Muscle of leg (tissue), 11 donors: ENCODE measurements around the gene IRX2. TPM values are rescaled to one million over a fixed set of nuclear protein-coding genes. Genes with fewer than 3 reads are reported as not detected.

Experiments
- DNase-seq: peaks from one replicate; pipeline ENCODE4 v3.0.0; 2013
- H3K27ac ChIP-seq: one replicate; pipeline ENCODE4 v1.5.1; 2013; ENCODE audit warnings: mild to moderate bottlenecking, low read length, control low read depth
- H3K27me3 ChIP-seq: one replicate; pipeline ENCODE4 v1.6.1; 2013; ENCODE audit warnings: low read length; ENCODE audit not compliant: control insufficient read depth, insufficient read depth
- H3K36me3 ChIP-seq: one replicate; pipeline ENCODE4 v1.6.1; 2013; ENCODE audit warnings: low read length; ENCODE audit not compliant: control insufficient read depth, insufficient read depth
- H3K4me1 ChIP-seq: one replicate; pipeline ENCODE4 v1.6.1; 2013; ENCODE audit warnings: low read length; ENCODE audit not compliant: control insufficient read depth, insufficient read depth
- H3K4me3 ChIP-seq: one replicate; pipeline ENCODE4 v1.5.1; 2013; ENCODE audit warnings: low read length, control low read depth
- H3K9me3 ChIP-seq: replicated peaks from 2 replicates; pipeline ENCODE4 v1.6.1; 2013; ENCODE audit warnings: low read depth, low read length; ENCODE audit not compliant: control insufficient read depth
- WGBS: methylation state at CpG from one replicate; pipeline ENCODE4 v1.1.5; 2013; ENCODE audit warnings: missing lambda C conversion rate; ENCODE audit not compliant: insufficient coverage; 5-methylcytosine and 5-hydroxymethylcytosine counted together
- polyA plus RNA-seq, 8 donors: library from polyadenylated mRNA; unstranded; fragments of 120-200 nt; gene quantifications; one replicate each; pipeline versions ENCODE4 v1.2.1 to v1.2.3, GENCODE V29; 2013; ENCODE audit warnings: inconsistent platforms in 1 of 8, low replicate concordance in 1 of 8; ENCODE audit not compliant: insufficient read length in 8 of 8, insufficient read depth in 1 of 8
- total RNA-seq: library from RNA; stranded (reverse); fragments of 120-200 nt; gene quantifications from one replicate; pipeline ENCODE4 v1.2.4, GENCODE V29; 2013

Gene IRX2
- total and polyA plus RNA-seq, 9 donors = 0.07 to 10.9 (median 0.18) TPM; not detected in 1

DNA sequence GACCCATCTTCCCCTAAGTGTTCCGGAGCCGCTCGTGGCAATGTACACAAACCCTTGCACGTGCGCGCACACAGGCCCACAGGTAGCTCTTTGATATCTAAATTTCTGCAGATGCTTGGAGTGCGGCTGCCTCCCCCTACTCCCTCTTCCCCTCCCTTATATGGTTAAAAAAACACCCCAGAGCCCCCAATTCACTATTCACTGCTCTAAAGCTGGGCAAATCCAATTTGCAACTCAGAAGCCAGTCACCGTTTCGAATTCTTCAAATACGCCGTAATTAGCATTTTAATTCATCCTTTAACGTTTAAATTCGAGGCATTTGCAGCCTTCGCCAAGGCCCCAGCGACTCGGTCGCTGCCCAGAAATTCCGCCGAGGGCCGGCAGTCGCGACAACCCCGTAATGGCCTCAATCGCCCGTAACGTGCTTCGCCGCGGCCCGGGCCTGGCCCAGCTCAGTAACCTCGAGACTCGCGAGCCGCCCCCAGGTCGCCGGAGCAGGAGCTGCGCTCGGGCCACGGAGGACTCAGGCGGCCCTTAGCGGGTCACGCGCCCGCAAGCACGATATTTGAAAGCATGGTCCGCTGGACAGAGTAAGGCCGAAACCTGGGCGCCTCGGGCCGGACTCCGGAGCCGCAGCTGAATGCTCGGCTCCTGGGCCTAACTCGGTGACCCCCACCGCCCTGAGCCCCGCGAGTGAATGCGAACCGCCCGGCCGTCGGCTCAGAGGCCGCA, 1.3 kb downstream of the IRX2 start:
- Histone ChIP-seq H3K4me1 (peaks cover 13% of the 10 kb centered on the region), H3K27me3 (peaks cover 71% of the 10 kb centered on the region), H3K9me3 (no peaks in the 10 kb centered on the region), H3K27ac (no peak overlapping the region), H3K36me3 (no peaks in the 10 kb centered on the region), H3K4me3 (no peak overlapping the region)
- WGBS = 1% methylated on average over 63 of the region's 63 CpGs
- DNase-seq = no peak

DNA sequence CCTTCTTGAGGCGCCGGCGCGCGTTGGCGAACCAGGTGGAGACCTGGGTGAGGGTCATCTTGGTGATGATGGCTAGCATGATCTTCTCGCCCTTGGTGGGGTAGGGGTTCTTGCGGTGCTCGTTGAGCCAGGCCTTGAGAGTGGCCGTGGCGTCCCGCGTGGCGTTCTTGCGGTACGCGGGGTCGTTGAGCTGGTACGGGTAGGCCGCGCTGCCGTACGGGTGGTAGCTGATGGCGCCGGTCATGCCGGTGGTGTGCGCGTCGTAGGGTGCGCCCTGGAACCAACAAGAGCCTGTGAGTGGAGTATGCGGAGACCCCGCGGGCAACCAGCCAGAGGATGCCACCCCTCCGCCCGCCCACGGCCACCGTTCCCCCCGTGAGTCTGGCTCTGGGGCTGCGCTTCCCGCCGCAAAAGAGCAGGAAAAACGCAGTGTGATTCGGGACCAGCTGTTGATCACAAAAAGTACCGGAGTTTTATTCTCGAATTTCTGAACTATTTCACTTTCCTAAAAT, 1.9 kb downstream of the IRX2 start:
- no peak overlapping the region for H3K4me3 ChIP-seq
- no peaks in the 10 kb centered on the region for H3K36me3 ChIP-seq
- no peak overlapping the region for H3K27ac ChIP-seq
- H3K4me1 ChIP-seq = peaks cover 13% of the 10 kb centered on the region
- H3K27me3 ChIP-seq = peaks cover 70% of the 10 kb centered on the region
- H3K9me3 ChIP-seq = no peaks in the 10 kb centered on the region
- DNase-seq = no peak
- 7% methylated on average over 44 of the region's 45 CpGs for WGBS

DNA sequence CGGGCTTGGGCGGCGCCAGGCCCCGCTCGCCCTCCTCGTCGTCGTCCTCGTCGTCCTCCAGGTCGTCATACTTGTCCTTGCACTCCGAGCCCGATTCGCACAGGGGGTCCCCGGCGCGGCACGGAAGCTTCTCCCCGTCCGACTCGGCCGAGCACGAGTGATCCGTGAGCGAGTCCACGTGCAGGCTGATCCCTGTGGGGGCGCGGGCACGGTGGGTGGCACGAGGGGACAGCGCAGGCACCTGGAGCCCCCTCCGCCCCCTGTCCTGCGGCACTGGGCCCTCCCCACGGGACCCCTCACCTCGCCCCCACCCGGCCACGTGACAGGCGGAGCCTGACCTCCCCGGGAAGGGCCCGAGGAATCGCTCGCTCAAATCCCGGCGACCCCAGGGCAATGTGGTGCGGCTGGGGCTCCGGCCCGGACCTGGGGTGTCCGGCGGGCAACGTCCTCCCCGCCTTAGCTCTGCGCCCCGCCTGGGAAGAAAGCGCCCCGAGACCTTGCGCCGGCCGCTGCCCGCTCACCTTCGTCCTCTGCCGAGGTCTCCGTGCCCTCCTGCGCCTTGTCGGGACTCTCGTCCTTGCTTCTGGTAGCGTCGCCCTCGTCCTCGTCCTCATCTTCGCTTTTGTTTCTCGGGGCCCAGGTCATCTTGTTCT, 2.5 kb downstream of the IRX2 start:
- Histone ChIP-seq H3K9me3 (no peaks in the 10 kb centered on the region), H3K4me3 (no peak overlapping the region), H3K27me3 (peaks cover 68% of the 10 kb centered on the region), H3K36me3 (no peaks in the 10 kb centered on the region), H3K27ac (no peak overlapping the region), H3K4me1 (peaks cover 13% of the 10 kb centered on the region)
- DNase-seq = no peak
- WGBS = 7% methylated on average over 69 of the region's 71 CpGs

DNA sequence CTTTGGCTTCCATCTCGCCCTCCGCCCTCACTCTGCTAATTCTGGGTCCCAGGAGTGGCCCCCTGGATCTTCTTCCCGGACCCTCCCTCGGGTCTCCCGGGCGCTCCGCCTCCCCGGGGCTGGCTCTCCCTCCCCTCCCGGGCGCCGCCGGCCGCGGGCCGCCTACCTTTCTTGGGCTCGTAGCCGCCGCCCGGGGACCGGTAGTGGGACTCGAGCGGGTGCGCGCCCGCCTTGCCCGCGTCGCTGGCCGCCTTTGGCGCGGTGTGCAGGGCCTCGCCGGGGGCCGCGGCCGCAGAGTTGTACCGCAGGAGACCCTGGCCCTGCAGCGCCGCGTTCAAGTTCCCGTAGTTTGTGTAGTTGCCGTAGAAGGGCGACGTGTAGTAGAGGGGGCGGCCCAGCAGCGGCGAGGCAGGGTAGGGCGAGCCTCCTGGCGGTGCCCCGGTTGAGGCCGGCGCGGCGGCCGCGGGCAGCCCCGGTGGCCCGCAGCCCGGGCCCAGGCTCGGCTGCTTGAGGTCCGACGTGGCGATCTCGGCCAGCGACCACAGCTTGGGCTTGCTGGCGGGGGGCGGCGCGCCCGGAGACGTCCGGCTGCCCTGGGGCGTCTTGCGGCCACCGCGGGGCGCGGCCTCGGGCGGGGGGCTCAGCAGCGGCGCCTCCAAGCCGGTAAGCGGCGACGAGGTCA, 3.2 kb downstream of the IRX2 start:
- H3K27me3 ChIP-seq = peaks cover 67% of the 10 kb centered on the region
- H3K27ac ChIP-seq = no peak overlapping the region

DNA sequence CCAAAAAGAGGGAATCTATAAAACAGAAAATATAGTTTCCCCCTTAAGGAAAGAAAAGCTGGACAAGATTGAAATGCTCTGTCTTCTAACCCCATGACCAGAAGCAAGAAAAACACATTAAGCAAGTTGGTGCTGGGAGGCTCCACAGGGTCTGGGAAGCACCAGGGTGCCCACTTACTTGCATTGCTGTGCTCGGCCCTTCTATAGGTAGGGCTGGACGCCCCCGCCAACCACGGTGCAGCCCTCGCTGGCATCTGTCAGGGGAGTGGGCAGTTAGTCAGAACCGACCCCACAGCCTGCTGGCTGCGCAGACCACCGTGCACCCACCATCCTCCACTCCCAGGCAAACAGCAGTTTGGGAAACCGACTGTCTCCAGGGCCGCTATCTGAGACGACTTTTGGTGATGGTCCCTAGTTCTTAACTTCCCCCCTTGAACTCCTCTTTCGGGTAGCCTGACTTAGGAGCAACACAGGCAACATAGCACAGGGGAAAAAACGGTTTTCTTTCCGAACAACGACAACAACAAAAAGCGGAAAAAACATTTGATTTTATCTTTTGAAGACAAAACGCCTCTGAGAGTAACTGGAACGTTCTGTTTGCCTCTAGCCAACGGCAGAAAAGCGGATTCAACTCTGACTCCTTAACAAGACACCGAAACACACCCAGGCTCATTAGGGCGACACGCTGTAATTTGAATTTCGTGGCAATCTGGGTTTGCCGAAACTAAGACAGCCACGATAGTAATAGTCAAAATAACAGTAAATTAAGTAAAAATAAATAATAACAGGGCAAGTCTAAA, 3.9 kb downstream of the IRX2 start:
- WGBS = 13% methylated on average over 16 of the region's 26 CpGs
- Histone ChIP-seq H3K4me1 (peaks cover 13% of the 10 kb centered on the region), H3K9me3 (no peaks in the 10 kb centered on the region), H3K36me3 (no peaks in the 10 kb centered on the region), H3K27me3 (peaks cover 66% of the 10 kb centered on the region), H3K4me3 (no peak overlapping the region), H3K27ac (no peak overlapping the region)
- DNase-seq = no peak

More for the DNA sequence above, 3.2 kb downstream of the IRX2 start:
- WGBS = 2% methylated on average over 86 of the region's 86 CpGs
- peaks cover 13% of the 10 kb centered on the region for H3K4me1 ChIP-seq
- H3K36me3 ChIP-seq = no peaks in the 10 kb centered on the region
- no peak overlapping the region for H3K4me3 ChIP-seq
- DNase-seq = no peak
- H3K9me3 ChIP-seq = no peaks in the 10 kb centered on the region

DNA sequence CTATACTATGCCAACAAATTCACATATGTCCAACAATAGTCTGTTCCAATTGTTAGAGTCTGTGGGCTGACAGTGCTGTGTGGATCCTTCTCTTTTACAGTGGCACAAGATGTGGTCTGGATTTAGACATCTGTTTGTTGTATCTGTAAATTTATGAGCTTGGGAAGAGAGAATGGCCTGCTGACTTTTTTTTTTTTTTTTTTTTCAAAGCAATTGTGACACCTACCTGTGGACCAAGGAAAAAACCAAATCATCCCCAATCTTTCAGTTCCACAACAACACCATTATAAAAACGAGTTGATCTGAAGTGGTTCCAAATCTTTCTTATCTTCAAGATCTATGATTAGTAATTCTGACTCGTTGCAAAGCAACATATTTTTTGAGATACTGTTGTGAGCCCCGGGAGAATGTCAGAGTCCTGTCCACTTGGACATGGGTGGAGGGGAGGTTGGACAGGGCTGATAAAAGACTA, 4.9 kb downstream of the IRX2 start:
- peaks cover 63% of the 10 kb centered on the region for H3K27me3 ChIP-seq
- H3K36me3 ChIP-seq = no peaks in the 10 kb centered on the region
- no peak overlapping the region for H3K27ac ChIP-seq
- no peak for DNase-seq
- H3K9me3 ChIP-seq = no peaks in the 10 kb centered on the region
- peaks cover 9% of the 10 kb centered on the region for H3K4me1 ChIP-seq
- H3K4me3 ChIP-seq = no peak overlapping the region
- no CpG with 5 or more reads among the region's 3 CpGs for WGBS

DNA sequence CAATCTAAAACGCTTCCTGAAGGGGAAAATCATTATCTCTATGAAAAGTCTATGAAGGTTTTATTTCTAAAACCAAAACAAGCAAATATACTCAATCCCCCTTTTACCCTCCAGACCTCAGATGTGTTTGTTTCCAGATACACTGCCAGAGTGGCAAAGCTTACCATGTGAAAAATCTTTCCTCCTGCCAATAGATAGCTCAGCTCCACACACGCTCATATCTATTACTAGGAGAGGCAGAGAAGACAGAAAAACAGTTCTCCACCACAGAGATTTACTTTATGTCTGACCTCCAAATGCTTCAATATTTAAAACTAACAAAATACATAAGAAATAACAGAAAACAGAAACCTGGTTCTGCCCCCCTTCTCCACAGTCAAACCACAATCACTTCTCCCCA, 7.0 kb downstream of the IRX2 start:
- Histone ChIP-seq H3K4me3 (no peak overlapping the region), H3K27ac (no peak overlapping the region), H3K9me3 (no peaks in the 10 kb centered on the region), H3K4me1 (peaks cover 4% of the 10 kb centered on the region), H3K27me3 (peaks cover 69% of the 10 kb centered on the region), H3K36me3 (no peaks in the 10 kb centered on the region)
- DNase-seq = no peak
- 60% methylated on average over 1 of the region's 2 CpGs for WGBS

DNA sequence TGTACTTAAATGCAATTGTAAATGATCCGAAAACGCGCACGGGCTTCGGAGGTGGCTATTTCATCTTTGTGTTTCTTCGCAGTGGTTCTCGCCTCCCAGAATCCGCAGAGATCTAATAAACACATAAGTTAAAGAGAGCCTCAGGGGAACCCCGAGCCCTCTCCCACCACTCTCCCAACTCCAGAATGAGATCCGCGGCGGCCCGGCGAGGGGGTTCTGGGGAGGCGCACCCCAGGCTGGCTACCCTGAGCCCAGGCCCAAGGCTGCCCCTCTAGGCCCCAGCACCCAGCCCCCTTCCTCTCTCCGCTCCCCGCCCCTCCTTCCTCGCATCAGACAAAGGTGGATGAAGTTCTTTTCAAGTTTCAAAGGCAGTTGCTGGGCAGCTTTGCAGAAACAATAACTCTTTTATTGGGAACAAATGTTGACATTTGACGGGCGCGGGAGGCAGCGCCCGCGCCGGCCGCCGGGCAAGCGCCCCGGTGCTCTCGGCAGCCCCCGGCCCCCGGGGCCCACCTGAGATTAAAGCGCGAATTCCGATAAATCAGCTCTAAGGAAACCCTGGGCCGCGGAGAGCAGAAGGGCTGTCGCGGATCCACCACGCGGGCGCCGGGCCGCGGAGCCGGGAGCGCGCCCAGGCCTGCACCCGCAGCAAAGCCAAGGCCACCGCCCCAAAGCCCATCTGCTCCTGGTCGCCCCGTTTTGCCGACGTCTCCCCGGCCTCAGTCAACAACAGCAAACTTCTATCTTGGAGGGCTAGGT, 8.4 kb downstream of the IRX2 start:
- WGBS = 5% methylated on average over 34 of the region's 55 CpGs
- Histone ChIP-seq H3K4me1 (peaks cover 8% of the 10 kb centered on the region), H3K36me3 (no peaks in the 10 kb centered on the region), H3K27ac (no peak overlapping the region), H3K4me3 (no peak overlapping the region), H3K9me3 (no peaks in the 10 kb centered on the region), H3K27me3 (peaks cover 71% of the 10 kb centered on the region)
- DNase-seq = no peak

DNA sequence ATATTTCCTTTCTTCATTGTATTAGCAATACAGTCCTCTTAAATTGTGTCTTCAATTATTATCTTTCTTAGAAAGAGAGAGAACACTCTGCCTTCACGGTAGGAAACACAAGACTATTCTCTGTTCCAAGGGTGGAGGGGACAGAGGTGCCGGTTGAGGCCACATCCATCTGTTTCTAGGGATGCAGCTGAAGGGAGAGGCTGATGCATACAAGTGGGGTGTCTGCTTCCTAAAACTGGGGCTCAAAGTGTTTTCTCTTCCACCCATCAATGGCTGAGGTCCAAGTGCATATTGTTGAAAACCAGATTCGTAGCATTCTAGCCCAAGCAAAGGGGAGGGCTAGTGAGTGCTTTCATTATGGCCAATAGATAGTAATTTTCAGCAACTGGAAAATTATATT, 9.5 kb downstream of the IRX2 start:
- Histone ChIP-seq H3K27me3 (peaks cover 73% of the 10 kb centered on the region), H3K36me3 (no peaks in the 10 kb centered on the region), H3K4me3 (no peak overlapping the region), H3K27ac (no peak overlapping the region), H3K4me1 (peaks cover 8% of the 10 kb centered on the region), H3K9me3 (no peaks in the 10 kb centered on the region)
- 18% methylated on average over 2 of the region's 3 CpGs for WGBS
- DNase-seq = no peak
